Testis (tissue), 2 donors: ENCODE results near the gene CDH5.

Experiments
- CTCF ChIP-seq, 3 experiments: fragments of 450-650 bp in 2 of 3; fragments of 200-600 bp in 1 of 3; sonication (generic) in 1 of 3; IDR thresholded peaks; one replicate each; pipeline ENCODE4 v1.5.1; 2016 to 2019; ENCODE audit warnings: antibody characterized with exemption in 3 of 3, mild to moderate bottlenecking in 2 of 3, moderate library complexity in 1 of 3
- POLR2A ChIP-seq: fragments of 450-650 bp; IDR thresholded peaks from one replicate; pipeline ENCODE4 v1.6.1; 2017; ENCODE audit warnings: antibody characterized with exemption, mild to moderate bottlenecking, moderate library complexity

GRCh38 chr16:66405057-66405783 lies 38.7 kb downstream of the CDH5 start:
- no peak for TF ChIP-seq CTCF (IDR thresholded peaks at IDR 0.05)
- TF ChIP-seq POLR2A = no peak
